ENCODE measurements around the gene ANKRD33. TPM values are rescaled to one million over a fixed set of nuclear protein-coding genes. Genes with fewer than 3 reads are reported as not detected.

The ANKRD33 gene
- total and polyA plus RNA-seq, 2 experiments from 2014 or later = 0.27 to 1.7 TPM

DNA sequence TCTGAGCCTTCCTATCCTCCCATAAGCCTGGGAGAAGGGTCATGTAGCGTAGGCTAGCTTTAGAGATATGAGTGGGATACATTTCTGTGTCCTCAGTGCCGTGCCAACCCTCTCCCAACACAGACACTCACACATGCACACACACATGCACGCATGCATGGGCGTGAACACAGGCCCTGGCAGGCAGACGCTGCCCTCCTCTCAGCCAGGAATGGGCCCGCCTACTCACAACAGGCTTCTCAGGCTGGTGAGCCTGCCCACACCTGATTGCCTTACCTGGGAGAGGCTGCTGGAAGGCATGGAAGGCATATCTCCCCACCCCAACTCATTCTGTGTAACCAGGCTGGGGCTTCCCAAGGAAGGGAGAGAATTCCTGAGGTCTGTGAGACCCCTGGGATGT, 50.8 kb downstream of the ANKRD33 start:
- H3K9me2 ChIP-seq (ENCODE audit: insufficient read depth) = no peaks in the 10 kb centered on the region
- Mint-ChIP-seq H3K9me3 (peaks cover 3% of the 10 kb centered on the region; the same call in 1 of the 3 replicates), H3K4me1 (peaks cover 7% of the 10 kb centered on the region), H3K36me3 (ENCODE audit: low read depth) (no peaks in the 10 kb centered on the region), H3K4me3 (no peak overlapping the region), H3K27ac (no peak overlapping the region), H3K27me3 (ENCODE audit: insufficient read depth, low read depth, poor library complexity) (peaks cover 12% of the 10 kb centered on the region)
- TF ChIP-seq POLR2AphosphoS5 (IDR thresholded peaks at IDR 0.05; ENCODE audit: low read depth) (no peak), JUNB (IDR thresholded peaks at IDR 0.05; ENCODE audit: unreplicated experiment) (no peak), ZNF114 (CRISPR knock-in tag; IDR thresholded peaks at IDR 0.05) (no peak), EZH2phosphoT487 (IDR thresholded peaks at IDR 0.05; ENCODE audit: unreplicated experiment) (no peak), NANOG (IDR thresholded peaks at IDR 0.05; ENCODE audit: borderline replicate concordance) (no peak), ZNF331 (CRISPR knock-in tag; IDR thresholded peaks at IDR 0.05; ENCODE audit: low read depth) (no peak)
- TF ChIP-seq, protein P1, sequence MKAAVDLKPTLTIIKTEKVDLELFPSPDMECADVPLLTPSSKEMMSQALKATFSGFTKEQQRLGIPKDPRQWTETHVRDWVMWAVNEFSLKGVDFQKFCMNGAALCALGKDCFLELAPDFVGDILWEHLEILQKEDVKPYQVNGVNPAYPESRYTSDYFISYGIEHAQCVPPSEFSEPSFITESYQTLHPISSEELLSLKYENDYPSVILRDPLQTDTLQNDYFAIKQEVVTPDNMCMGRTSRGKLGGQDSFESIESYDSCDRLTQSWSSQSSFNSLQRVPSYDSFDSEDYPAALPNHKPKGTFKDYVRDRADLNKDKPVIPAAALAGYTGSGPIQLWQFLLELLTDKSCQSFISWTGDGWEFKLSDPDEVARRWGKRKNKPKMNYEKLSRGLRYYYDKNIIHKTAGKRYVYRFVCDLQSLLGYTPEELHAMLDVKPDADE (IDR thresholded peaks at IDR 0.05) = no peak
- TF ChIP-seq, protein P2, sequence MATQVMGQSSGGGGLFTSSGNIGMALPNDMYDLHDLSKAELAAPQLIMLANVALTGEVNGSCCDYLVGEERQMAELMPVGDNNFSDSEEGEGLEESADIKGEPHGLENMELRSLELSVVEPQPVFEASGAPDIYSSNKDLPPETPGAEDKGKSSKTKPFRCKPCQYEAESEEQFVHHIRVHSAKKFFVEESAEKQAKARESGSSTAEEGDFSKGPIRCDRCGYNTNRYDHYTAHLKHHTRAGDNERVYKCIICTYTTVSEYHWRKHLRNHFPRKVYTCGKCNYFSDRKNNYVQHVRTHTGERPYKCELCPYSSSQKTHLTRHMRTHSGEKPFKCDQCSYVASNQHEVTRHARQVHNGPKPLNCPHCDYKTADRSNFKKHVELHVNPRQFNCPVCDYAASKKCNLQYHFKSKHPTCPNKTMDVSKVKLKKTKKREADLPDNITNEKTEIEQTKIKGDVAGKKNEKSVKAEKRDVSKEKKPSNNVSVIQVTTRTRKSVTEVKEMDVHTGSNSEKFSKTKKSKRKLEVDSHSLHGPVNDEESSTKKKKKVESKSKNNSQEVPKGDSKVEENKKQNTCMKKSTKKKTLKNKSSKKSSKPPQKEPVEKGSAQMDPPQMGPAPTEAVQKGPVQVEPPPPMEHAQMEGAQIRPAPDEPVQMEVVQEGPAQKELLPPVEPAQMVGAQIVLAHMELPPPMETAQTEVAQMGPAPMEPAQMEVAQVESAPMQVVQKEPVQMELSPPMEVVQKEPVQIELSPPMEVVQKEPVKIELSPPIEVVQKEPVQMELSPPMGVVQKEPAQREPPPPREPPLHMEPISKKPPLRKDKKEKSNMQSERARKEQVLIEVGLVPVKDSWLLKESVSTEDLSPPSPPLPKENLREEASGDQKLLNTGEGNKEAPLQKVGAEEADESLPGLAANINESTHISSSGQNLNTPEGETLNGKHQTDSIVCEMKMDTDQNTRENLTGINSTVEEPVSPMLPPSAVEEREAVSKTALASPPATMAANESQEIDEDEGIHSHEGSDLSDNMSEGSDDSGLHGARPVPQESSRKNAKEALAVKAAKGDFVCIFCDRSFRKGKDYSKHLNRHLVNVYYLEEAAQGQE (IDR thresholded peaks at IDR 0.05; ENCODE audit: unreplicated experiment) = no peak
- TF ChIP-seq, protein P3, sequence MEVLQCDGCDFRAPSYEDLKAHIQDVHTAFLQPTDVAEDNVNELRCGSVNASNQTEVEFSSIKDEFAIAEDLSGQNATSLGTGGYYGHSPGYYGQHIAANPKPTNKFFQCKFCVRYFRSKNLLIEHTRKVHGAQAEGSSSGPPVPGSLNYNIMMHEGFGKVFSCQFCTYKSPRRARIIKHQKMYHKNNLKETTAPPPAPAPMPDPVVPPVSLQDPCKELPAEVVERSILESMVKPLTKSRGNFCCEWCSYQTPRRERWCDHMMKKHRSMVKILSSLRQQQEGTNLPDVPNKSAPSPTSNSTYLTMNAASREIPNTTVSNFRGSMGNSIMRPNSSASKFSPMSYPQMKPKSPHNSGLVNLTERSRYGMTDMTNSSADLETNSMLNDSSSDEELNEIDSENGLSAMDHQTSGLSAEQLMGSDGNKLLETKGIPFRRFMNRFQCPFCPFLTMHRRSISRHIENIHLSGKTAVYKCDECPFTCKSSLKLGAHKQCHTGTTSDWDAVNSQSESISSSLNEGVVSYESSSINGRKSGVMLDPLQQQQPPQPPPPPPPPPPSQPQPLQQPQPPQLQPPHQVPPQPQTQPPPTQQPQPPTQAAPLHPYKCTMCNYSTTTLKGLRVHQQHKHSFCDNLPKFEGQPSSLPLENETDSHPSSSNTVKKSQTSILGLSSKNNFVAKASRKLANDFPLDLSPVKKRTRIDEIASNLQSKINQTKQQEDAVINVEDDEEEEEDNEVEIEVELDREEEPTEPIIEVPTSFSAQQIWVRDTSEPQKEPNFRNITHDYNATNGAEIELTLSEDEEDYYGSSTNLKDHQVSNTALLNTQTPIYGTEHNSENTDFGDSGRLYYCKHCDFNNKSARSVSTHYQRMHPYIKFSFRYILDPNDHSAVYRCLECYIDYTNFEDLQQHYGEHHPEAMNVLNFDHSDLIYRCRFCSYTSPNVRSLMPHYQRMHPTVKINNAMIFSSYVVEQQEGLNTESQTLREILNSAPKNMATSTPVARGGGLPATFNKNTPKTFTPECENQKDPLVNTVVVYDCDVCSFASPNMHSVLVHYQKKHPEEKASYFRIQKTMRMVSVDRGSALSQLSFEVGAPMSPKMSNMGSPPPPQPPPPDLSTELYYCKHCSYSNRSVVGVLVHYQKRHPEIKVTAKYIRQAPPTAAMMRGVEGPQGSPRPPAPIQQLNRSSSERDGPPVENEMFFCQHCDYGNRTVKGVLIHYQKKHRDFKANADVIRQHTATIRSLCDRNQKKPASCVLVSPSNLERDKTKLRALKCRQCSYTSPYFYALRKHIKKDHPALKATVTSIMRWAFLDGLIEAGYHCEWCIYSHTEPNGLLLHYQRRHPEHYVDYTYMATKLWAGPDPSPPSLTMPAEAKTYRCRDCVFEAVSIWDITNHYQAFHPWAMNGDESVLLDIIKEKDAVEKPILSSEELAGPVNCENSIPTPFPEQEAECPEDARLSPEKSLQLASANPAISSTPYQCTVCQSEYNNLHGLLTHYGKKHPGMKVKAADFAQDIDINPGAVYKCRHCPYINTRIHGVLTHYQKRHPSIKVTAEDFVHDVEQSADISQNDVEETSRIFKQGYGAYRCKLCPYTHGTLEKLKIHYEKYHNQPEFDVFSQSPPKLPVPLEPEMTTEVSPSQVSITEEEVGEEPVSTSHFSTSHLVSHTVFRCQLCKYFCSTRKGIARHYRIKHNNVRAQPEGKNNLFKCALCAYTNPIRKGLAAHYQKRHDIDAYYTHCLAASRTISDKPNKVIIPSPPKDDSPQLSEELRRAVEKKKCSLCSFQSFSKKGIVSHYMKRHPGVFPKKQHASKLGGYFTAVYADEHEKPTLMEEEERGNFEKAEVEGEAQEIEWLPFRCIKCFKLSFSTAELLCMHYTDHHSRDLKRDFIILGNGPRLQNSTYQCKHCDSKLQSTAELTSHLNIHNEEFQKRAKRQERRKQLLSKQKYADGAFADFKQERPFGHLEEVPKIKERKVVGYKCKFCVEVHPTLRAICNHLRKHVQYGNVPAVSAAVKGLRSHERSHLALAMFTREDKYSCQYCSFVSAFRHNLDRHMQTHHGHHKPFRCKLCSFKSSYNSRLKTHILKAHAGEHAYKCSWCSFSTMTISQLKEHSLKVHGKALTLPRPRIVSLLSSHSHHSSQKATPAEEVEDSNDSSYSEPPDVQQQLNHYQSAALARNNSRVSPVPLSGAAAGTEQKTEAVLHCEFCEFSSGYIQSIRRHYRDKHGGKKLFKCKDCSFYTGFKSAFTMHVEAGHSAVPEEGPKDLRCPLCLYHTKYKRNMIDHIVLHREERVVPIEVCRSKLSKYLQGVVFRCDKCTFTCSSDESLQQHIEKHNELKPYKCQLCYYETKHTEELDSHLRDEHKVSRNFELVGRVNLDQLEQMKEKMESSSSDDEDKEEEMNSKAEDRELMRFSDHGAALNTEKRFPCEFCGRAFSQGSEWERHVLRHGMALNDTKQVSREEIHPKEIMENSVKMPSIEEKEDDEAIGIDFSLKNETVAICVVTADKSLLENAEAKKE (CRISPR knock-in tag; IDR thresholded peaks at IDR 0.05) = no peak
- DNase-seq (ENCODE audit: low spot score) (no peak), ATAC-seq (peak; percentile 46)
- H3K4me1 ChIP-seq (ENCODE audit: insufficient read depth) = no peaks in the 10 kb centered on the region
- H4K20me1 ChIP-seq (replicated peaks; ENCODE audit: insufficient read depth) = no peaks in the 10 kb centered on the region
- H3K79me2 ChIP-seq (replicated peaks; ENCODE audit: insufficient read depth) = no peaks in the 10 kb centered on the region
- no peaks in the 10 kb centered on the region for H3K27me3 ChIP-seq (ENCODE audit: insufficient read depth)
- H3K27ac ChIP-seq (ENCODE audit: low read depth) = no peak overlapping the region
- H3F3A ChIP-seq (replicated peaks; ENCODE audit: low read depth) = no peaks in the 10 kb centered on the region
- no peak overlapping the region for H2AFZ ChIP-seq
- H3K4me2 ChIP-seq = no peak overlapping the region
- H3K36me3 ChIP-seq (ENCODE audit: insufficient read depth) = no peaks in the 10 kb centered on the region
- H3K4me3 ChIP-seq = no peak overlapping the region
